Measurements from ENCODE around the gene NR1D1. TPM values are rescaled to one million over a fixed set of nuclear protein-coding genes. Genes with fewer than 3 reads are reported as not detected.
A peak's percentile ranks its signal among the peaks of the same experiment; 100 is the strongest.

NR1D1 gene
- total and polyA plus RNA-seq, 2 of the 13 experiments (the other 11 are each of a cell fraction or from before 2014, with no cell fraction given): 2.1 to 2.7 TPM

DNA sequence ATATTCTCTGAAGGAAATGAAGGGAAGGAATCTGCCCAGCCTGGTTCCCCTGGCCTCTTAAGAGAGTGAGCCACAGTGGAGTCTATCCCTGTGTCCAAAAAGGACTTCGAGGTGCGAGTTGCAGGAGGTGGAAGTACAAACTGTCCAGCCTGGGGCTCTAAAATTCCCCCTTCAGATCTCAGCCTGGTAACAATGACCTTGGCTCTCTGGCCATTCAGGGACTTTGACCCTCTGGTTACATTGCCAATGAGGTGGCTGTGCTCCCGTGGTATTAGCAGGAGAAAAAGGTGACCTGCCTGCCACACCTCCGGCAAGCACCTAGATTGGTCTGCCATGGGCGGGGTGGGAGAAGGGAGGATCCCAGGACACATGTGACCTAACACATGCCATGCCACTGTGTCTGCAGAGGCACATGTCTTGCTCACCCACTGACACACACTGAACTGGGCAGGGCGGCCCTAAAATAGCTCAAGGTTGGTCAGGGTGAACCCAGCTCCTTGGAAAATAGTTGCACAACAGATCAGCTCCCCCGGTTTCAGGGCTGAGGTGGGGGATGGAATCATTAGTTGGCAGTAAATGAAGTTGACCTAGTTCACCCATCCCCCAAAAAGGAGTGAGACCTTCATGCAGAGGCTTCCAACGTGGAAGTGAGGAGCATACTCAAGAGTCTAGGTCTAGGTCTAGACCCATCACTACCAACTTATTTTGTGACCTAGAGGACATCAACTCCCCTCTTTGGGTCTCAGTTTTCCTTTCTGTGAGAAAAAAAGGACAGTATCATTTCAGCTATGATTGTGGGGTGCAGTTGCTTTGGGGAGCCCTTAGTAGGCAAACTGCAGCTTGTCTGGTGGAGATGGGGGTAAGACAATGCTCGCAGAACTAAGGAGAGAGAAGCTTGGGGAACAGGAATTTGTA lies 2.2 kb downstream of the NR1D1 start (continued):
- TF ChIP-seq ZNF33B (CRISPR knock-in tag; IDR thresholded peaks at IDR 0.05): peak; percentile 25; the same call in 1 of the 2 replicates
- peak; percentile 54; the same call in 1 of the 2 replicates for TF ChIP-seq ZFP90 (CRISPR knock-in tag; IDR thresholded peaks at IDR 0.05; ENCODE audit: borderline replicate concordance)
- TF ChIP-seq, protein P1, sequence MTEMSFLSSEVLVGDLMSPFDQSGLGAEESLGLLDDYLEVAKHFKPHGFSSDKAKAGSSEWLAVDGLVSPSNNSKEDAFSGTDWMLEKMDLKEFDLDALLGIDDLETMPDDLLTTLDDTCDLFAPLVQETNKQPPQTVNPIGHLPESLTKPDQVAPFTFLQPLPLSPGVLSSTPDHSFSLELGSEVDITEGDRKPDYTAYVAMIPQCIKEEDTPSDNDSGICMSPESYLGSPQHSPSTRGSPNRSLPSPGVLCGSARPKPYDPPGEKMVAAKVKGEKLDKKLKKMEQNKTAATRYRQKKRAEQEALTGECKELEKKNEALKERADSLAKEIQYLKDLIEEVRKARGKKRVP (CRISPR knock-in tag; IDR thresholded peaks at IDR 0.05): peak in 1 of 2 experiments; percentile 15; a peak in 1 of 4 replicates
- no peak for TF ChIP-seq IRX3 (CRISPR knock-in tag; IDR thresholded peaks at IDR 0.05; ENCODE audit: borderline replicate concordance, low read depth)
- no peak for TF ChIP-seq CC2D1A (CRISPR knock-in tag; IDR thresholded peaks at IDR 0.05)
- peak; percentile 36 for TF ChIP-seq ZNF629 (CRISPR knock-in tag; conservative IDR thresholded peaks at IDR 0.05)
- no peak for TF ChIP-seq ZNF260 (CRISPR knock-in tag; IDR thresholded peaks at IDR 0.05; ENCODE audit: borderline replicate concordance, low read depth)
- TF ChIP-seq ZNF839 (CRISPR knock-in tag; IDR thresholded peaks at IDR 0.05; ENCODE audit: borderline replicate concordance): peak; percentile 64; the same call in 1 of the 2 replicates
- TF ChIP-seq, protein P2, sequence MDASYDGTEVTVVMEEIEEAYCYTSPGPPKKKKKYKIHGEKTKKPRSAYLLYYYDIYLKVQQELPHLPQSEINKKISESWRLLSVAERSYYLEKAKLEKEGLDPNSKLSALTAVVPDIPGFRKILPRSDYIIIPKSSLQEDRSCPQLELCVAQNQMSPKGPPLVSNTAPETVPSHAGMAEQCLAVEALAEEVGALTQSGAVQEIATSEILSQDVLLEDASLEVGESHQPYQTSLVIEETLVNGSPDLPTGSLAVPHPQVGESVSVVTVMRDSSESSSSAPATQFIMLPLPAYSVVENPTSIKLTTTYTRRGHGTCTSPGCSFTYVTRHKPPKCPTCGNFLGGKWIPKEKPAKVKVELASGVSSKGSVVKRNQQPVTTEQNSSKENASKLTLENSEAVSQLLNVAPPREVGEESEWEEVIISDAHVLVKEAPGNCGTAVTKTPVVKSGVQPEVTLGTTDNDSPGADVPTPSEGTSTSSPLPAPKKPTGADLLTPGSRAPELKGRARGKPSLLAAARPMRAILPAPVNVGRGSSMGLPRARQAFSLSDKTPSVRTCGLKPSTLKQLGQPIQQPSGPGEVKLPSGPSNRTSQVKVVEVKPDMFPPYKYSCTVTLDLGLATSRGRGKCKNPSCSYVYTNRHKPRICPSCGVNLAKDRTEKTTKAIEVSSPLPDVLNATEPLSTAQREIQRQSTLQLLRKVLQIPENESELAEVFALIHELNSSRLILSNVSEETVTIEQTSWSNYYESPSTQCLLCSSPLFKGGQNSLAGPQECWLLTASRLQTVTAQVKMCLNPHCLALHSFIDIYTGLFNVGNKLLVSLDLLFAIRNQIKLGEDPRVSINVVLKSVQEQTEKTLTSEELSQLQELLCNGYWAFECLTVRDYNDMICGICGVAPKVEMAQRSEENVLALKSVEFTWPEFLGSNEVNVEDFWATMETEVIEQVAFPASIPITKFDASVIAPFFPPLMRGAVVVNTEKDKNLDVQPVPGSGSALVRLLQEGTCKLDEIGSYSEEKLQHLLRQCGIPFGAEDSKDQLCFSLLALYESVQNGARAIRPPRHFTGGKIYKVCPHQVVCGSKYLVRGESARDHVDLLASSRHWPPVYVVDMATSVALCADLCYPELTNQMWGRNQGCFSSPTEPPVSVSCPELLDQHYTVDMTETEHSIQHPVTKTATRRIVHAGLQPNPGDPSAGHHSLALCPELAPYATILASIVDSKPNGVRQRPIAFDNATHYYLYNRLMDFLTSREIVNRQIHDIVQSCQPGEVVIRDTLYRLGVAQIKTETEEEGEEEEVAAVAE (CRISPR knock-in tag; IDR thresholded peaks at IDR 0.05; ENCODE audit: borderline replicate concordance): peak; percentile 58
- TF ChIP-seq ZNF431 (CRISPR knock-in tag; IDR thresholded peaks at IDR 0.05; ENCODE audit: borderline replicate concordance, low read depth): peak; percentile 35; the same call in 1 of the 2 replicates
- TF ChIP-seq SNAI1 (CRISPR knock-in tag; IDR thresholded peaks at IDR 0.05; ENCODE audit: borderline replicate concordance): peak; percentile 84; the same call in 1 of the 2 replicates
- no peak for TF ChIP-seq STAT5B (CRISPR knock-in tag; IDR thresholded peaks at IDR 0.05)
- TF ChIP-seq, protein P3, sequence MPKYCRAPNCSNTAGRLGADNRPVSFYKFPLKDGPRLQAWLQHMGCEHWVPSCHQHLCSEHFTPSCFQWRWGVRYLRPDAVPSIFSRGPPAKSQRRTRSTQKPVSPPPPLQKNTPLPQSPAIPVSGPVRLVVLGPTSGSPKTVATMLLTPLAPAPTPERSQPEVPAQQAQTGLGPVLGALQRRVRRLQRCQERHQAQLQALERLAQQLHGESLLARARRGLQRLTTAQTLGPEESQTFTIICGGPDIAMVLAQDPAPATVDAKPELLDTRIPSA (CRISPR knock-in tag; IDR thresholded peaks at IDR 0.05; ENCODE audit: borderline replicate concordance): 0 out of 2 replicates have a peak, but pooled peaks have one; percentile 18
- TF ChIP-seq EP300 (IDR thresholded peaks at IDR 0.05; ENCODE audit: low read depth in 2 of 2, low read length in 2 of 2): peak in 1 of 2 experiments; percentile 59; a peak in 1 of 4 replicates
- TF ChIP-seq EP300 (CRISPR knock-in tag; IDR thresholded peaks at IDR 0.05; ENCODE audit: borderline replicate concordance): peak; percentile 80; the same call in 1 of the 2 replicates
- TF ChIP-seq KAT8 (CRISPR knock-in tag; IDR thresholded peaks at IDR 0.05): peak; percentile 60; the same call in 1 of the 2 replicates
- TF ChIP-seq ZNF510 (CRISPR knock-in tag; IDR thresholded peaks at IDR 0.05; ENCODE audit: low read depth): peak; percentile 64
- TF ChIP-seq MXD4 (CRISPR knock-in tag; IDR thresholded peaks at IDR 0.05): peak; percentile 83; the same call in 1 of the 2 replicates
- TF ChIP-seq, protein P4, sequence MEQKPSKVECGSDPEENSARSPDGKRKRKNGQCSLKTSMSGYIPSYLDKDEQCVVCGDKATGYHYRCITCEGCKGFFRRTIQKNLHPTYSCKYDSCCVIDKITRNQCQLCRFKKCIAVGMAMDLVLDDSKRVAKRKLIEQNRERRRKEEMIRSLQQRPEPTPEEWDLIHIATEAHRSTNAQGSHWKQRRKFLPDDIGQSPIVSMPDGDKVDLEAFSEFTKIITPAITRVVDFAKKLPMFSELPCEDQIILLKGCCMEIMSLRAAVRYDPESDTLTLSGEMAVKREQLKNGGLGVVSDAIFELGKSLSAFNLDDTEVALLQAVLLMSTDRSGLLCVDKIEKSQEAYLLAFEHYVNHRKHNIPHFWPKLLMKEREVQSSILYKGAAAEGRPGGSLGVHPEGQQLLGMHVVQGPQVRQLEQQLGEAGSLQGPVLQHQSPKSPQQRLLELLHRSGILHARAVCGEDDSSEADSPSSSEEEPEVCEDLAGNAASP (CRISPR knock-in tag; IDR thresholded peaks at IDR 0.05; ENCODE audit: borderline replicate concordance): peak; percentile 91
- peak; percentile 64 for TF ChIP-seq TBL1XR1 (IDR thresholded peaks at IDR 0.05; ENCODE audit: borderline replicate concordance, low read length, partially characterized antibody)
